ENCODE measurements around the gene SORL1.

The SORL1 gene

GRCh38 chr11:121643479-121644186 lies 191.5 kb downstream of the SORL1 start:
- DNase-seq = no peak

GRCh38 chr11:121644187-121644512 lies 192.0 kb downstream of the SORL1 start:
- DNase-seq = no peak

GRCh38 chr11:121645001-121645400 lies 192.9 kb downstream of the SORL1 start:
- DNase-seq = no peak

GRCh38 chr11:121645596-121645995 lies 193.5 kb downstream of the SORL1 start:
- DNase-seq = no peak

GRCh38 chr11:121648306-121648705 lies 196.2 kb downstream of the SORL1 start:
- DNase-seq = no peak

- no peak for DNase-seq
These were observed 197.7 kb downstream of the SORL1 start for GRCh38 chr11:121649798-121650197.

- DNase-seq = no peak
These were observed 198.5 kb downstream of the SORL1 start for GRCh38 chr11:121650351-121651256.

GRCh38 chr11:121651257-121651605 lies 199.1 kb downstream of the SORL1 start:
- DNase-seq = no peak

GRCh38 chr11:121652971-121653370 lies 200.9 kb downstream of the SORL1 start:
- DNase-seq = no peak

- DNase-seq = no peak
These were observed 202.2 kb downstream of the SORL1 start for GRCh38 chr11:121654259-121654842.

GRCh38 chr11:121654843-121655536 lies 202.9 kb downstream of the SORL1 start:
- DNase-seq = no peak

GRCh38 chr11:121655537-121656327 lies 203.6 kb downstream of the SORL1 start:
- DNase-seq = peak; percentile 63 to 83

- DNase-seq = no peak
These were observed 204.4 kb downstream of the SORL1 start for GRCh38 chr11:121656328-121657090.

- no peak for DNase-seq
These were observed 205.0 kb downstream of the SORL1 start for GRCh38 chr11:121657146-121657545.

GRCh38 chr11:121659811-121660210 lies 207.7 kb downstream of the SORL1 start:
- no peak for DNase-seq

GRCh38 chr11:121661880-121662486 lies 209.9 kb downstream of the SORL1 start:
- no peak for DNase-seq

- no peak for DNase-seq
These were observed 212.0 kb downstream of the SORL1 start for GRCh38 chr11:121664144-121664543.

- no peak for DNase-seq
These were observed 213.2 kb downstream of the SORL1 start for GRCh38 chr11:121665206-121665838.

GRCh38 chr11:121667836-121668235 lies 215.7 kb downstream of the SORL1 start:
- DNase-seq = no peak

- DNase-seq = no peak
These were observed 217.3 kb downstream of the SORL1 start for GRCh38 chr11:121669422-121669821.

GRCh38 chr11:121670266-121670665 lies 218.2 kb downstream of the SORL1 start:
- no peak for DNase-seq

All from NCI-H187 (cell line).